Lower leg skin (tissue), 4 donors: Measurements from ENCODE around the gene CNGA1. TPM values are rescaled to one million over a fixed set of nuclear protein-coding genes. Genes with fewer than 3 reads are reported as not detected.
A peak's percentile ranks its signal among the peaks of the same experiment; 100 is the strongest.
"Not testable (repeated sequence)": the region's sequence is repeated elsewhere in the genome, so short reads cannot be mapped to it uniquely, and the experiment has no call there.

Experiments used
- DNase-seq, 2 donors: peaks; one replicate each; pipeline ENCODE4 v3.0.0-alpha.2; 2019; ENCODE audit warnings: low spot score in 2 of 2
- H3K4me3 ChIP-seq: fragments of 200-600 bp; sonication (generic); 2 replicates; pipeline ENCODE4 v1.5.1; 2017; ENCODE audit warnings: mild to moderate bottlenecking, low read depth; ENCODE audit not compliant: poor library complexity, severe bottlenecking
- CTCF ChIP-seq, 3 donors: fragments of 450-650 bp; IDR thresholded peaks; one replicate each; pipeline ENCODE4 v1.5.1; 2016; ENCODE audit warnings: antibody characterized with exemption in 3 of 3, mild to moderate bottlenecking in 3 of 3, moderate library complexity in 2 of 3
- POLR2A ChIP-seq, 2 donors: fragments of 450-650 bp; IDR thresholded peaks; one replicate each; pipeline ENCODE4 v1.6.1; 2016 to 2017; ENCODE audit warnings: antibody characterized with exemption in 2 of 2, mild to moderate bottlenecking in 1 of 2, moderate library complexity in 1 of 2
- WGBS, 2 donors: methylation state at CpG; one replicate each; pipeline ENCODE4 v1.1.5; 2018; 5-methylcytosine and 5-hydroxymethylcytosine counted together
- intact Hi-C: fragments of 100-400 bp; cut with DNase I; formaldehyde crosslinking; loops from one replicate; pipeline ENCODE4 v1.15.0; 2023; ENCODE audit warnings: low total_unique reads
- total RNA-seq, 4 donors: library from RNA; depleted of rRNA; stranded (reverse); fragments of >200 nt; gene quantifications; one replicate each; pipeline ENCODE4 v1.1.0, GENCODE V29; 2016

The CNGA1 gene
- total RNA-seq, 4 donors from 2014 or later = 3.6 to 12.8 (median 8.7) TPM

- peak overlapping the region; percentile 23 for H3K4me3 ChIP-seq
- WGBS, 2 donors = 0 to 2% methylated on average over 30 to 35 of the region's 35 CpGs
- no peak for TF ChIP-seq POLR2A (IDR thresholded peaks at IDR 0.05)
- peak; percentile 28 to 87 for DNase-seq
- intact Hi-C loops = loop anchor here (10.0 kb wide), 1 partner anchor 68 kb away; no protein-coding TSS in a partner anchor
Measured at GRCh38 chr4:48017108-48017571, 659 bp upstream of the CNGA1 start.

DNA sequence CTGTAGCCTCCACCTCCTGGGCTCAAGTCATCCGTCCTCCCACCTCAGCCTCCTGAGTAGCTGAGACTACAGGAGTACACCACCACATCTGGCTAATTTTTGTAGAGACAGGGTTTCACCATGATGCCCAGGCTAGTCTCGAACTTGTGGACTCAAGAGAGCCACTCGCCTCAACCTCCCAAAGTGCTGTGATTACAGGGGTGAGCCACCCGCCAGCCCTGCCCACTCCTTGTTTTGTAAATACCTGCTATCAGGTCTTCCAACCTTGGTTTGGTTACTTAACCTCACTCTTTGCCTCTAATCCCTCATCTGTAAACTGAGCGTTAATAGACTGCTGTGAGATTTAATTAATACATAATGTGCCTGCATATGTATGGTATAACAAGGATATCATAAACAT, 803 bp downstream of the CNGA1 start:
- intact Hi-C loops = loop anchor here (10.0 kb wide), 1 partner anchor 69 kb away; no protein-coding TSS in a partner anchor
- no peak overlapping the region for H3K4me3 ChIP-seq
- WGBS, 2 donors = 69 to 74% methylated on average over 5 of the region's 5 CpGs
- DNase-seq = no peak
- no peak for TF ChIP-seq POLR2A (IDR thresholded peaks at IDR 0.05)

GRCh38 chr4:48015216-48015615, 1.3 kb downstream of the CNGA1 start:
- TF ChIP-seq CTCF (IDR thresholded peaks at IDR 0.05) (no peak), POLR2A (IDR thresholded peaks at IDR 0.05) (no peak)
- intact Hi-C loops = loop anchor here (10.0 kb wide), 1 partner anchor 70 kb away; no protein-coding TSS in a partner anchor
- no peak overlapping the region for H3K4me3 ChIP-seq
- 60 to 66% methylated on average over 4 of the region's 4 CpGs for WGBS, 2 donors
- no peak for DNase-seq

DNA sequence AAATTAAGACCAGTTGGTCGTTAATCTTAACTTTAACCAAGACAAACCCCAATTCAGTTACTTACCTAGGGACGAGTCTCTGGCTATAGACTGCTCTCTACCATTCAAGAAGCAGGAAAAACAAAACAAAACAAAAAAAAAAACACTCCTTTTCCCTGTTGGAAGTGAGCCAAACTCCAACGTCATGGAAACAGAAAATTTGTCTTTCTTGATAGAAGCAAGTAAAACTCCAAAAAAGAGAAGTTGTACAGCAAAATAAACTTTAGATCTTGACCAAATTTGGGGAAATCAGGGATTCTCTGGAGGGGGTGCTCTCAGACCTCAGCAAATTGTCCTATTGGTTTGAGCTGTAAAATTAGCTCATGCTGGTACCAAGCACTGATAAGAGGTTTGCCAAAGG, 3.7 kb downstream of the CNGA1 start:
- H3K4me3 ChIP-seq = no peak overlapping the region
- 56 to 57% methylated on average over 3 of the region's 3 CpGs for WGBS, 2 donors
- intact Hi-C loops = loop anchor here (10.0 kb wide), 1 partner anchor 72 kb away; no protein-coding TSS in a partner anchor
- no peak for DNase-seq
- TF ChIP-seq CTCF (IDR thresholded peaks at IDR 0.05) (no peak), POLR2A (IDR thresholded peaks at IDR 0.05) (no peak)

- no peak overlapping the region for H3K4me3 ChIP-seq
- TF ChIP-seq CTCF (IDR thresholded peaks at IDR 0.05) (no peak), POLR2A (IDR thresholded peaks at IDR 0.05) (no peak)
- DNase-seq = no peak
- 88 to 96% methylated on average over 4 of the region's 4 CpGs for WGBS, 2 donors
- intact Hi-C loops = loop anchor here (10.0 kb wide), 1 partner anchor 73 kb away; no protein-coding TSS in a partner anchor
Measured at GRCh38 chr4:48011722-48012121, 4.8 kb downstream of the CNGA1 start.

DNA sequence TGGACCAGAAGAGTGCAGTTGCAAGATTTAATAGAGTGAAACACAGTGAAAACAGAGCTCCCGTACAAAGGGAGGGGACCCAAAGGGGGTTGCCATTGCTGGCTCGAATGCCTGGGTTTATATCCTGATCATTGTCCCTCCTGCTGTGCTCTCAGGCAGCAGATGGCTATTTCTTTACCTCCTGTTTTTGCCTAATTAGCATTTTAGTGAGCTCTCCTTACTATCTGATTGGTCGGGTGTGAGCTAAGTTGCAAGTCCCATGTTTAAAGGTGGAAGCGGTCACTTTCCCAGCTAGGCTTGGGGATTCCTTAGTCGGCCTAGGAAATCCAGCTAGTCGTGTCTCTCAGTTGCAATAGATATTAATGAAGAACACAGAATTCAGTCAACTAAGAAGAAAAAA, 5.6 kb downstream of the CNGA1 start:
- intact Hi-C loops = loop anchor here (10.0 kb wide), 1 partner anchor 74 kb away; no protein-coding TSS in a partner anchor
- H3K4me3 ChIP-seq, DNase-seq: not testable (repeated sequence)
- 72 to 96% methylated on average over 6 of the region's 6 CpGs for WGBS, 2 donors

DNA sequence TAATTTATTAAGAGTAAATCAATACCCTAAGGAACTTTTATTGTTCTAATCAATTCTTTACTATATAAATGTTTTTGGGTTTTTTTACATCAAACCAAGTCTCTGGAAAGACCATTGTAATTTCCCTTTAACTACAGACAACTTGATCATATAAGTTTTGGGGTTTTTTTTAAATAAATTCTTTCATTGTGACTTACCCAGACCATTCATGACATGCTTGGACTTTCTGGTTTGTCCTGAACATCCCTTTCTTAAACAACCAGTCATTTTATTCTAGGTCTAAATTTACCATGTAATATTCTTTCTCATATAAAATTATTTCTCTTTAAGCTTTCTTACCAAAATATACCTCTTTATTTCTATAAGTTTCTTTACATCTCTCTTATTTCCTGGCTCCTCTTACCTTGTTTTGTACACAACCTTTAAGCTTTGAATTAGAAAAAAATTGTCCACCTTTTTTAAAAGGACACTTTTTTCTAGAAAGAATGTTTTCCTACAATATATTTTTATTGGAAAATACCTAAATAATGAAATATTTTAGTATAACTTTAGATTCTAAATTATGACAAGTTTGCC, 8.4 kb downstream of the CNGA1 start:
- intact Hi-C loops = no loop called here
- no peak for DNase-seq
- TF ChIP-seq CTCF (IDR thresholded peaks at IDR 0.05) = no peak
- TF ChIP-seq POLR2A (IDR thresholded peaks at IDR 0.05) = no peak
- H3K4me3 ChIP-seq = no peak overlapping the region
